Measurements from ENCODE around the gene USP25.

- TF ChIP-seq CTCF (conservative IDR thresholded peaks at IDR 0.05 in 1 of 2, IDR thresholded peaks at IDR 0.05 in 1 of 2; ENCODE audit: extremely low read depth in 1 of 2, insufficient read depth in 1 of 2, low read depth in 1 of 2, low read length in 2 of 2) (no peak), EZH2 (IDR thresholded peaks at IDR 0.05; ENCODE audit: borderline replicate concordance, low read length) (no peak)
Measured at GRCh38 chr21:15776818-15777217, 47.0 kb downstream of the USP25 start.

All from mammary epithelial cell (primary cell).